ENCODE data around the gene INPP5A.

INPP5A gene

DNA sequence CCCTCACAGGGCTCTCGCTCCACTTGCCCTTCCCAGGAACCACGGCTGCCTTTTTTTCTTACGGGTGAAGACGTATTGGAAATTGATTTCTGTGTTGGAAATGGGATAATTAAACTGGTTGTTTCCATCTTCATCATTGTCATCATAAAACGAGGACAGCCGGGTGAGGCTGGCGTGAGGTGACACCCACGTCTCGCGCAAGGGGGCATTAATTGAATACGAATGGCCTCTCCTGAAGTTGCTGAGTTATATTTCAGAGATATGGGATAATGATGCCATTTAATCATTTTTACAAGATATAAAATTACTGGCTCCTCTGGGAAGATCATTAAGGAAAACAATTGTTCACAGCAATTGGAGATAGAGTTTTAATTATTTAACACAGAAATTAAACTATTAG, 266.7 kb downstream of the INPP5A start:
- no peaks in the 10 kb centered on the region for H3K36me3 ChIP-seq
- no peaks in the 10 kb centered on the region for H3K27me3 ChIP-seq (ENCODE audit: insufficient read depth, low read depth, severe bottlenecking)
- H3K4me3 ChIP-seq (ENCODE audit: low read depth, low read length), result no peak overlapping the region
- TF ChIP-seq, protein P1, sequence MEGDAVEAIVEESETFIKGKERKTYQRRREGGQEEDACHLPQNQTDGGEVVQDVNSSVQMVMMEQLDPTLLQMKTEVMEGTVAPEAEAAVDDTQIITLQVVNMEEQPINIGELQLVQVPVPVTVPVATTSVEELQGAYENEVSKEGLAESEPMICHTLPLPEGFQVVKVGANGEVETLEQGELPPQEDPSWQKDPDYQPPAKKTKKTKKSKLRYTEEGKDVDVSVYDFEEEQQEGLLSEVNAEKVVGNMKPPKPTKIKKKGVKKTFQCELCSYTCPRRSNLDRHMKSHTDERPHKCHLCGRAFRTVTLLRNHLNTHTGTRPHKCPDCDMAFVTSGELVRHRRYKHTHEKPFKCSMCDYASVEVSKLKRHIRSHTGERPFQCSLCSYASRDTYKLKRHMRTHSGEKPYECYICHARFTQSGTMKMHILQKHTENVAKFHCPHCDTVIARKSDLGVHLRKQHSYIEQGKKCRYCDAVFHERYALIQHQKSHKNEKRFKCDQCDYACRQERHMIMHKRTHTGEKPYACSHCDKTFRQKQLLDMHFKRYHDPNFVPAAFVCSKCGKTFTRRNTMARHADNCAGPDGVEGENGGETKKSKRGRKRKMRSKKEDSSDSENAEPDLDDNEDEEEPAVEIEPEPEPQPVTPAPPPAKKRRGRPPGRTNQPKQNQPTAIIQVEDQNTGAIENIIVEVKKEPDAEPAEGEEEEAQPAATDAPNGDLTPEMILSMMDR (IDR thresholded peaks at IDR 0.05; ENCODE audit: low read depth, low read length), result no peak
- H3K27ac ChIP-seq, result no peak overlapping the region
- no peak for DNase-seq
- H3K9me3 ChIP-seq (ENCODE audit: severe bottlenecking), result no peaks in the 10 kb centered on the region

DNA sequence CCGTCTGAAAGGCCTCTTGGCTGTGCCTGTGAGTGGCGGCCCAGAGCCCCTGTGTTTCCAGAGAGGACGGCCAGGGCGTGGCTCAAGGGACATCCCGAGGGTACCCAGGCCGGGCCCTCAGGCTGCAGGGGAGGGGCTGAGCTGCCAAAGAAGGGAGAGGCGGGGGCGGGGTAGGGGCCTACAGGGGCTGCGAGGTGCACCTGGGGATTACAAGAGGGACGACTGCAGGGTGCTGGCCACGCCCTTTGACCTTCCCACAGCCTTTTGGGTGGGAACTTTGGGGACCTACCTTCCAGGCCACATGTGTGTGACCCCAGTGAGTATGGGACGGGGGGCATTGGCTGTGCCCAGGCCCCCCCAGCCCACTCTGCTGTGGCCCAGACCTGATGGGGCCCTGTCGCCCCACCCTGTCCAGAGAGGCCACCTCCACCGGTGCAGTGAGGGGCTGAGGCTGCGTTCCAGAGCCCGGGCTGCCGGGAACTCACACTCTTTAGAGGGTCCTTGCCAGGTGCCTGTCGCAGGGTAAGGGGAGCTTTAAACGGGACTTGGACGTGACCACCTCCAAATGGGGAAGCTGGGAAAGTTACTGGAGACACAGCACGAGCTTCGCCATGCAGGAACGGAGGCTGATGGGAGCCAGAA, 267.3 kb downstream of the INPP5A start:
- DNase-seq, result no peak
- H3K4me3 ChIP-seq (ENCODE audit: low read depth, low read length), result no peak overlapping the region
- H3K27me3 ChIP-seq (ENCODE audit: insufficient read depth, low read depth, severe bottlenecking), result no peaks in the 10 kb centered on the region
- H3K9me3 ChIP-seq (ENCODE audit: severe bottlenecking), result no peaks in the 10 kb centered on the region
- no peak overlapping the region for H3K27ac ChIP-seq
- TF ChIP-seq, protein P1 (IDR thresholded peaks at IDR 0.05; ENCODE audit: low read depth, low read length), result no peak
- H3K36me3 ChIP-seq, result no peaks in the 10 kb centered on the region

DNA sequence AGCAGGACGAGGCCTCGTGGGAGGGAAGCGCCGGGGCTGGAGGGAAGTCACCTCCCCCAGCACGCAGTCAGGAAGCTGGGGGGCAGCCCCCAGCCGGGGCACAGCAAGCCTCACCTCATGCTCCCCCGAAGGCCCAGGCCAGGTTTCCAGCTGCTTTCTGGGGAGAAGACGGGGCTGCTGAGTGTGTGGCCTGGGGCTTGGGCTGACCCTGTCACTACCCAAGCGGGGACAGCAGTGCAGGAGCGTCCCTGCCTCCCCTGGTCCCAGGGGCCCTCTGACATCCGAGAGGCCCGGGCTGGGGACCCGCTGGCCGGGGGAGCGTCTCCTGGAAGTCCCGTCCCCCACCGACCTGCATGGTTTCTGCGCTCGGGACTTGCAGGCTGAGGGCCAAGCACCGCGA, 268.0 kb downstream of the INPP5A start:
- H3K27me3 ChIP-seq (ENCODE audit: insufficient read depth, low read depth, severe bottlenecking), result no peaks in the 10 kb centered on the region
- H3K4me3 ChIP-seq (ENCODE audit: low read depth, low read length), result no peak overlapping the region
- no peak for DNase-seq
- TF ChIP-seq, protein P1 (IDR thresholded peaks at IDR 0.05; ENCODE audit: low read depth, low read length), result no peak
- no peaks in the 10 kb centered on the region for H3K36me3 ChIP-seq
- H3K9me3 ChIP-seq (ENCODE audit: severe bottlenecking), result no peaks in the 10 kb centered on the region
- H3K27ac ChIP-seq, result no peak overlapping the region

DNA sequence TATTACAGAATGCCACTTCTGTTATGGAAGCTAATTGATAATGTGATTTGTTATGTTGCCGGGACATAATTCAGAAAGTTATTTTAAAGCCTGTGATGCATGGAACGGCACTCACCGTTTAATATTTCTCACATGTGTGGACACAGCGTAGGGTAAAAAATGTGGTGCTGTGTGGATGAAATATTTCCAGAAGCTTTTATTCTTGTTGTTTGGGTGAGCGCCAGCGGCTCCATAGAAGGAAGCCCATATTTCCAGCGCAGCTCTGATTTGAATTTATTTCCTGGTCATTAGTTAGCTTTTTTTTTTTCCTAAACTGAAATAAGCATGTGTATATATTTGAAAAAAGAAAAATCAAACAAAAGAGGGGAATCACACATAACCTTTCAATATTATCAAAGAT, 268.5 kb downstream of the INPP5A start:
- Histone ChIP-seq H3K9me3 (ENCODE audit: severe bottlenecking) (no peaks in the 10 kb centered on the region), H3K4me3 (ENCODE audit: low read depth, low read length) (no peak overlapping the region), H3K36me3 (no peaks in the 10 kb centered on the region), H3K27ac (no peak overlapping the region), H3K27me3 (ENCODE audit: insufficient read depth, low read depth, severe bottlenecking) (no peaks in the 10 kb centered on the region)
- no peak for DNase-seq
- TF ChIP-seq, protein P1 (IDR thresholded peaks at IDR 0.05; ENCODE audit: low read depth, low read length), result no peak

DNA sequence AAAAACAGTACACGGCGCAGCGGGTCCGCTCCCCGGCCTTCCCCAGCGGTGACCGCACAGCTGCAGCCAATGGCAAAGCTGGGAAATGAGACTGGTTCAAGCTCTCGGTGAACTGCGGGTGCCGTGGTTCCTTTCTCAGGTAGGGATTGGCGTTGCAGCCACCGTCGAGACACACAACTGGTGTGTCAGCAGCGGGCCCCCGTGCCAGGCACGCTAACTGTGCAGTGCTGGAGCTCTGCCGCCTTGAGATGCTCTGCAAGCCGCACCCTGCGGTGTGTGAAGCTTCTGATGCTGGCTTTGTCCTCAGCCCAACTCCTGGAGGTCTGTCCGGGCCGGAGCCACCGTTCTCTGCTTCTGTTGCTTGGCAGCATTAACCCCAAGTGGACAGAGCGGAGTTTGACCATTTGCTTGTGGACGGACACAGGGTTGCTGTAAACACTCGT, 269.0 kb downstream of the INPP5A start:
- TF ChIP-seq, protein P1 (IDR thresholded peaks at IDR 0.05; ENCODE audit: low read depth, low read length), result no peak

DNA sequence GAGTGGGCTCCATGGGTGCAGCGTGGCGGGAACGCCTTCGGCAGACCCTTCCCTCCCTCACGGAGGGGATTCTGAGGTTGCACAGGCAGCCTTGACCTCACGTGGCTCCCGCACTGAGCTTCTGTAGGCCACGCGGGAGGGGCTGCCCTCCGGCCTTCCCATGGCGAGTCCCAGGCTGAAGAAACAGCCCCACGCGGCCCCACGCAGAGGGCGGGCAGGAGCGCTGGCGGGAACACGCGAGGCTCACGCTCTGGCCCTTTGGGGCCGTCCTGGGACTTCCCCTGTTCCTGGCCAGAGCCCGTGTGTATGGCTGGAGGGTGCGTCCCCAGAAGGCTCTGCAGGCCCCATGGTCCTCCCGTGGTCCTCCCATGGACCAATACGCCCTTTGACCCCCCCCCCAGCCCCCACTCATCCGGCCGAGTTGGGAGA, 270.0 kb downstream of the INPP5A start:
- Histone ChIP-seq H3K27me3 (ENCODE audit: insufficient read depth, low read depth, severe bottlenecking) (no peaks in the 10 kb centered on the region), H3K36me3 (no peaks in the 10 kb centered on the region), H3K4me3 (ENCODE audit: low read depth, low read length) (no peak overlapping the region), H3K9me3 (ENCODE audit: severe bottlenecking) (no peaks in the 10 kb centered on the region), H3K27ac (no peak overlapping the region)
- TF ChIP-seq, protein P1 (IDR thresholded peaks at IDR 0.05; ENCODE audit: low read depth, low read length), result no peak
- no peak for DNase-seq

More for the DNA sequence above, 269.0 kb downstream of the INPP5A start:
- no peak overlapping the region for H3K27ac ChIP-seq
- H3K9me3 ChIP-seq (ENCODE audit: severe bottlenecking), result no peaks in the 10 kb centered on the region
- no peak for DNase-seq
- no peaks in the 10 kb centered on the region for H3K27me3 ChIP-seq (ENCODE audit: insufficient read depth, low read depth, severe bottlenecking)
- no peak overlapping the region for H3K4me3 ChIP-seq (ENCODE audit: low read depth, low read length)
- no peaks in the 10 kb centered on the region for H3K36me3 ChIP-seq

All from WERI-Rb-1 (cell line).